K562 (cell line): Measurements from ENCODE around the gene ESAM. TPM values are rescaled to one million over a fixed set of nuclear protein-coding genes. Genes with fewer than 3 reads are reported as not detected.
A peak's percentile ranks its signal among the peaks of the same experiment; 100 is the strongest.

Source experiments
- EHMT2 ChIP-seq: fragments of 450-650 bp; IDR thresholded peaks from 2 replicates; pipeline ENCODE4 v1.6.1; 2018; ENCODE audit warnings: antibody characterized with exemption
- ELF1 ChIP-seq: fragments of 200-800 bp; sonication (Bioruptor generic); IDR thresholded peaks from 2 replicates; pipeline ENCODE4 v1.6.1; 2016; ENCODE audit warnings: missing genetic modification characterization, missing compliant biosample characterization
- ILK ChIP-seq: fragments of 450-650 bp; IDR thresholded peaks from 2 replicates; pipeline ENCODE4 v1.6.1; 2016; ENCODE audit warnings: missing genetic modification characterization, low read depth, mild to moderate bottlenecking, missing compliant biosample characterization, moderate library complexity, borderline replicate concordance
- NCOA6 ChIP-seq: fragments of 450-650 bp; IDR thresholded peaks from 2 replicates; pipeline ENCODE4 v1.6.1; 2017; ENCODE audit warnings: mild to moderate bottlenecking
- NFRKB ChIP-seq: fragments of 450-650 bp; IDR thresholded peaks from 2 replicates; pipeline ENCODE4 v1.6.1; 2016; ENCODE audit warnings: low read depth
- YY1 ChIP-seq, 3 experiments: IDR thresholded peaks; 2 replicates each; pipeline ENCODE4 v1.6.1; 2011; ENCODE audit warnings: low read length in 2 of 3, mild to moderate bottlenecking in 2 of 3, moderate library complexity in 2 of 3, borderline replicate concordance in 1 of 3, control low read depth in 1 of 3, low read depth in 1 of 3; ENCODE audit not compliant: insufficient read depth in 3 of 3, insufficient replicate concordance in 2 of 3, control insufficient read depth in 1 of 3, insufficient read length in 1 of 3; ENCODE audit errors: extremely low read depth in 1 of 3
- ZNF699 ChIP-seq: fragments of 250-450 bp; sonication (Bioruptor Pico); IDR thresholded peaks from 2 replicates; pipeline ENCODE4 v1.8.0; 2021; ENCODE audit warnings: mild to moderate bottlenecking, moderate library complexity; ENCODE audit not compliant: insufficient replicate concordance
- ZNF707 ChIP-seq: fragments of 250-450 bp; sonication (Bioruptor Pico); conservative IDR thresholded peaks from 2 replicates; pipeline ENCODE4 v1.8.0; 2022; ENCODE audit warnings: inconsistent platforms, mild to moderate bottlenecking, moderate library complexity
- ZNF75A ChIP-seq: fragments of 450-650 bp; formaldehyde crosslinking; IDR thresholded peaks from 2 replicates; pipeline ENCODE4 v1.4.0; 2020; ENCODE audit warnings: mild to moderate bottlenecking
- polyA plus RNA-seq, 8 experiments: library from polyadenylated mRNA; depleted of rRNA in 4 of 8; stranded (reverse) in 5 of 8; unstranded in 3 of 8; fragments of >200 nt; fragmentation: Nextera tagmentation in 2 of 8; fragmentation: Illumina TruSeq in 1 of 8; extraction: Ambion mirVana in 2 of 8; extraction: Trizol in 1 of 8; gene quantifications; 2 replicates each; pipeline versions ENCODE4 v1.2.1 to v1.2.3, GENCODE V29; 2011 to 2014; ENCODE audit warnings: inconsistent platforms in 1 of 8, missing spikeins in 1 of 8
- total RNA-seq, 7 experiments: library from RNA; depleted of rRNA in 6 of 7; stranded (reverse); fragments of >200 nt in 6 of 7; fragmentation: Illumina TruSeq in 2 of 7; extraction: Trizol in 2 of 7; gene quantifications; 2 replicates each; pipeline versions ENCODE4 v1.2.1 to v1.2.3, GENCODE V29; 2011 to 2021; ENCODE audit warnings: low replicate concordance in 1 of 7
- TF ChIP-seq, protein P1 (sequence below): fragments of 450-650 bp; IDR thresholded peaks from 2 replicates; pipeline ENCODE4 v1.6.1; 2014; ENCODE audit warnings: low read depth, mild to moderate bottlenecking, moderate library complexity, borderline replicate concordance
- TF ChIP-seq, protein P2 (sequence below): fragments of 450-650 bp; formaldehyde crosslinking; IDR thresholded peaks from 2 replicates; pipeline ENCODE4 v1.4.0; 2022; ENCODE audit warnings: missing genetic modification characterization
- TF ChIP-seq, protein P3 (sequence below), 2 experiments: IDR thresholded peaks; 2 replicates each; pipeline ENCODE4 v1.6.1; 2011; ENCODE audit warnings: borderline replicate concordance in 1 of 2, control low read depth in 1 of 2, low read depth in 1 of 2, low read length in 1 of 2, mild to moderate bottlenecking in 1 of 2, mixed read lengths in 1 of 2, moderate library complexity in 1 of 2; ENCODE audit not compliant: insufficient read depth in 1 of 2, insufficient read length in 1 of 2, poor library complexity in 1 of 2, severe bottlenecking in 1 of 2; ENCODE audit errors: extremely low read depth in 1 of 2
- TF ChIP-seq, protein P4 (sequence below): fragments of 450-650 bp; IDR thresholded peaks from 2 replicates; pipeline ENCODE4 v1.6.1; 2017; ENCODE audit warnings: mild to moderate bottlenecking, moderate library complexity

ESAM gene
- total and polyA plus RNA-seq, 9 of the 15 experiments (the other 6 are each of a cell fraction or from before 2014, with no cell fraction given): 0.06 to 1.5 (median 0.22) TPM

DNA sequence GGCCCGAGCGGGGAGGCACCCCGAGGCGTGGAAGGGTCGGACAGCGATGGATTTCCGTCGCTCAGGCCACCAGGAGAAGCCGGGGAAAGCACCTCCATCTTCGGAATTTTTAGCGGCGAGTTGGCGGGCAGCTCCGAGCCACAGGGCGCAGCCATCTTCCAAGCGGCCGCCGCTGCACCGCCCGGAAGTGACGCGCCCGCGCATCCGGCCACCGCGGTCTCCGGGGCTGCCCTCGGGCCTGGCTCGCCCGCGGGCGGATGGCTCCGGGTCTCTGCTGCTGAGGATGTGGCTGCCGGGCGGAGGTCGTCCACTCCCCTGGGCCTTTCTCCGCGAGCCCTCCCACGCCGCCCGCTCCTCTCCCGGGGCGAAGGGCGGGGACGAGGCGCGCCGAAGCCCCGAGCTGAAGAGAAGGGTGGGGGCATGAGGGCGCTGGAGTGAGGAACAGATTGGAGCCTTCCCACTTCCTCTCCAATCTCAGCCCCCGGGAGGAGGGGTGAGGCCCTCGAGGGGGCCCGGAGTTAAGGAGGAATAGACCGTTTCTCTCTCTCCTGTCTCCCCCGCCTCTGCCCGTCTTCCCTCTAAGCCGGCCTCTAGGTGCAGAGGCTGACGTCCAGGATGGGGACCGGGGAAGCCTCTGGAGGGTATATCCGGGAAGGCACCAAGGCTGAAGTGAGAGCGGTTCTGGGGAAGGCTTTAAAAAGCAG lies 38.3 kb upstream of the ESAM start, which contains the start of gene MSANTD2 (continued):
- TF ChIP-seq, protein P1, sequence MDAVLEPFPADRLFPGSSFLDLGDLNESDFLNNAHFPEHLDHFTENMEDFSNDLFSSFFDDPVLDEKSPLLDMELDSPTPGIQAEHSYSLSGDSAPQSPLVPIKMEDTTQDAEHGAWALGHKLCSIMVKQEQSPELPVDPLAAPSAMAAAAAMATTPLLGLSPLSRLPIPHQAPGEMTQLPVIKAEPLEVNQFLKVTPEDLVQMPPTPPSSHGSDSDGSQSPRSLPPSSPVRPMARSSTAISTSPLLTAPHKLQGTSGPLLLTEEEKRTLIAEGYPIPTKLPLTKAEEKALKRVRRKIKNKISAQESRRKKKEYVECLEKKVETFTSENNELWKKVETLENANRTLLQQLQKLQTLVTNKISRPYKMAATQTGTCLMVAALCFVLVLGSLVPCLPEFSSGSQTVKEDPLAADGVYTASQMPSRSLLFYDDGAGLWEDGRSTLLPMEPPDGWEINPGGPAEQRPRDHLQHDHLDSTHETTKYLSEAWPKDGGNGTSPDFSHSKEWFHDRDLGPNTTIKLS: peak; percentile 33; the same call in 1 of the 2 replicates
- peak; percentile 68 for TF ChIP-seq ELF1 (tag)
- peak; percentile 46; the same call in 1 of the 2 replicates for TF ChIP-seq EHMT2
- TF ChIP-seq ILK (tag): no peak
- TF ChIP-seq ZNF707 (CRISPR knock-in tag): no peak
- TF ChIP-seq NCOA6: peak; percentile 49; the same call in 1 of the 2 replicates
- TF ChIP-seq, protein P2, sequence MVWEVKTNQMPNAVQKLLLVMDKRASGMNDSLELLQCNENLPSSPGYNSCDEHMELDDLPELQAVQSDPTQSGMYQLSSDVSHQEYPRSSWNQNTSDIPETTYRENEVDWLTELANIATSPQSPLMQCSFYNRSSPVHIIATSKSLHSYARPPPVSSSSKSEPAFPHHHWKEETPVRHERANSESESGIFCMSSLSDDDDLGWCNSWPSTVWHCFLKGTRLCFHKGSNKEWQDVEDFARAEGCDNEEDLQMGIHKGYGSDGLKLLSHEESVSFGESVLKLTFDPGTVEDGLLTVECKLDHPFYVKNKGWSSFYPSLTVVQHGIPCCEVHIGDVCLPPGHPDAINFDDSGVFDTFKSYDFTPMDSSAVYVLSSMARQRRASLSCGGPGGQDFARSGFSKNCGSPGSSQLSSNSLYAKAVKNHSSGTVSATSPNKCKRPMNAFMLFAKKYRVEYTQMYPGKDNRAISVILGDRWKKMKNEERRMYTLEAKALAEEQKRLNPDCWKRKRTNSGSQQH (CRISPR knock-in tag): no peak
- TF ChIP-seq ZNF699 (CRISPR knock-in tag): no peak
- TF ChIP-seq ZNF75A (CRISPR knock-in tag): no peak
- TF ChIP-seq NFRKB: 0 out of 2 replicates have a peak, but pooled peaks have one; percentile 45
- TF ChIP-seq, protein P3, sequence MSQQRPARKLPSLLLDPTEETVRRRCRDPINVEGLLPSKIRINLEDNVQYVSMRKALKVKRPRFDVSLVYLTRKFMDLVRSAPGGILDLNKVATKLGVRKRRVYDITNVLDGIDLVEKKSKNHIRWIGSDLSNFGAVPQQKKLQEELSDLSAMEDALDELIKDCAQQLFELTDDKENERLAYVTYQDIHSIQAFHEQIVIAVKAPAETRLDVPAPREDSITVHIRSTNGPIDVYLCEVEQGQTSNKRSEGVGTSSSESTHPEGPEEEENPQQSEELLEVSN (IDR thresholded peaks at IDR 0.05; ENCODE audit: borderline replicate concordance in 1 of 2, extremely low read depth in 1 of 2, insufficient read depth in 1 of 2, insufficient read length in 1 of 2, low read depth in 1 of 2, low read length in 1 of 2, poor library complexity in 1 of 2, severe bottlenecking in 1 of 2): peak; percentile 30 to 51
- TF ChIP-seq, protein P4, sequence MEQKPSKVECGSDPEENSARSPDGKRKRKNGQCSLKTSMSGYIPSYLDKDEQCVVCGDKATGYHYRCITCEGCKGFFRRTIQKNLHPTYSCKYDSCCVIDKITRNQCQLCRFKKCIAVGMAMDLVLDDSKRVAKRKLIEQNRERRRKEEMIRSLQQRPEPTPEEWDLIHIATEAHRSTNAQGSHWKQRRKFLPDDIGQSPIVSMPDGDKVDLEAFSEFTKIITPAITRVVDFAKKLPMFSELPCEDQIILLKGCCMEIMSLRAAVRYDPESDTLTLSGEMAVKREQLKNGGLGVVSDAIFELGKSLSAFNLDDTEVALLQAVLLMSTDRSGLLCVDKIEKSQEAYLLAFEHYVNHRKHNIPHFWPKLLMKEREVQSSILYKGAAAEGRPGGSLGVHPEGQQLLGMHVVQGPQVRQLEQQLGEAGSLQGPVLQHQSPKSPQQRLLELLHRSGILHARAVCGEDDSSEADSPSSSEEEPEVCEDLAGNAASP: no peak
- TF ChIP-seq YY1 (IDR thresholded peaks at IDR 0.05; ENCODE audit: borderline replicate concordance in 1 of 3, control insufficient read depth in 1 of 3, extremely low read depth in 1 of 3, insufficient read depth in 3 of 3, insufficient read length in 1 of 3, insufficient replicate concordance in 2 of 3, low read depth in 1 of 3, low read length in 2 of 3): peak; percentile 87 to 97 (median 96)
